ENCODE results near the gene CNNM1.

DNA sequence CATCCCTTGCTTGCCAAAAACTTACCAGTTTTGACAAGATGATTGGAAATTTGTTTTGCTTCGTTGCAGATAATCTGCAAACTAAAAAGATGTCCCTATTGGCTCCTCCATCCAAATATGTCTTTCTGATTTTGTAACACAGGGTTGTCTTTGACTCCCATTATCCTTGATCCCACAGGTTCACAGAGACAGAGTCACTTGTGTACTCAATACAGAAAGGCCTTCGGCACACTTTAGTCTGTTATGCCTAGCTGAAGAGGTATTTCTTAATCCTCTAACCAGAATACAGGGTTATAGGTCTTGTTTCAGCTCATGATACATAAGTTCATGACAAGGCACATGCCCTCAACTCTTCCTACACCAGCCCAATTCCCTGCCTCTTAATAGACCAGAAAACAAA is 10.7 kb upstream of the CNNM1 start:
- TF ChIP-seq, protein P1, sequence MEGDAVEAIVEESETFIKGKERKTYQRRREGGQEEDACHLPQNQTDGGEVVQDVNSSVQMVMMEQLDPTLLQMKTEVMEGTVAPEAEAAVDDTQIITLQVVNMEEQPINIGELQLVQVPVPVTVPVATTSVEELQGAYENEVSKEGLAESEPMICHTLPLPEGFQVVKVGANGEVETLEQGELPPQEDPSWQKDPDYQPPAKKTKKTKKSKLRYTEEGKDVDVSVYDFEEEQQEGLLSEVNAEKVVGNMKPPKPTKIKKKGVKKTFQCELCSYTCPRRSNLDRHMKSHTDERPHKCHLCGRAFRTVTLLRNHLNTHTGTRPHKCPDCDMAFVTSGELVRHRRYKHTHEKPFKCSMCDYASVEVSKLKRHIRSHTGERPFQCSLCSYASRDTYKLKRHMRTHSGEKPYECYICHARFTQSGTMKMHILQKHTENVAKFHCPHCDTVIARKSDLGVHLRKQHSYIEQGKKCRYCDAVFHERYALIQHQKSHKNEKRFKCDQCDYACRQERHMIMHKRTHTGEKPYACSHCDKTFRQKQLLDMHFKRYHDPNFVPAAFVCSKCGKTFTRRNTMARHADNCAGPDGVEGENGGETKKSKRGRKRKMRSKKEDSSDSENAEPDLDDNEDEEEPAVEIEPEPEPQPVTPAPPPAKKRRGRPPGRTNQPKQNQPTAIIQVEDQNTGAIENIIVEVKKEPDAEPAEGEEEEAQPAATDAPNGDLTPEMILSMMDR (conservative IDR thresholded peaks at IDR 0.05) = no peak
- TF ChIP-seq EZH2 (IDR thresholded peaks at IDR 0.05; ENCODE audit: low read depth) = no peak
